Activated CD8-positive, alpha-beta T cell treated with anti-CD3 and anti-CD28 coated beads for 36 hours (primary cell): ENCODE results near the gene ADAM10. TPM values are rescaled to one million over a fixed set of nuclear protein-coding genes. Genes with fewer than 3 reads are reported as not detected.

Source experiments
- ATAC-seq: fragments of 200-7000 bp; cut with Tn5 transposase; one replicate; pipeline ENCODE4 v1.10.0; 2021; ENCODE audit warnings: mild to moderate bottlenecking, moderate library complexity
- CTCF ChIA-PET: fragments of 350-600 bp; sonication (Branson Sonifier 250); formaldehyde crosslinking; loops from one replicate; lab custom pipeline; 2021; ENCODE audit warnings: antibody characterized with exemption; lab: Charles Lee
- POLR2A ChIA-PET: fragments of 350-600 bp; sonication (Branson Sonifier 250); formaldehyde crosslinking; loops from one replicate; lab custom pipeline; 2021; ENCODE audit warnings: antibody characterized with exemption; lab: Charles Lee
- DNase-seq: peaks from one replicate; pipeline ENCODE4 v3.0.0-alpha.2; 2020
- H3K27ac Mint-ChIP-seq: one replicate; pipeline ENCODE4 v1.8.0; 2021; ENCODE audit warnings: mild to moderate bottlenecking, mixed read lengths
- H3K27me3 Mint-ChIP-seq: one replicate; pipeline ENCODE4 v1.8.0; 2021; ENCODE audit warnings: mixed read lengths
- H3K36me3 Mint-ChIP-seq: one replicate; pipeline ENCODE4 v1.8.0; 2021; ENCODE audit warnings: low read depth, mixed read lengths
- H3K4me1 Mint-ChIP-seq: one replicate; pipeline ENCODE4 v1.8.0; 2021; ENCODE audit warnings: low read depth, mixed read lengths
- H3K4me3 Mint-ChIP-seq: one replicate; pipeline ENCODE4 v1.8.0; 2021; ENCODE audit warnings: mild to moderate bottlenecking, moderate library complexity, mixed read lengths
- H3K9me3 Mint-ChIP-seq: one replicate; pipeline ENCODE4 v1.8.0; 2021; ENCODE audit warnings: mixed read lengths
- intact Hi-C: fragments of 100-400 bp; cut with micrococcal nuclease; formaldehyde crosslinking; loops from one replicate; pipeline ENCODE4 v1.10.0; 2022
- total RNA-seq, 2 experiments: library from RNA; stranded (reverse); gene quantifications; one replicate each; pipeline ENCODE4 v1.2.3, GENCODE V29; 2021
- TF ChIP-seq, protein P1 (sequence below): fragments of 200-600 bp; IDR thresholded peaks from one replicate; pipeline ENCODE4 v1.8.0; 2022; ENCODE audit warnings: antibody characterized with exemption, mild to moderate bottlenecking

The ADAM10 gene
- total RNA-seq, 2 experiments from 2014 or later, result 76.4 to 79.4 TPM

DNA sequence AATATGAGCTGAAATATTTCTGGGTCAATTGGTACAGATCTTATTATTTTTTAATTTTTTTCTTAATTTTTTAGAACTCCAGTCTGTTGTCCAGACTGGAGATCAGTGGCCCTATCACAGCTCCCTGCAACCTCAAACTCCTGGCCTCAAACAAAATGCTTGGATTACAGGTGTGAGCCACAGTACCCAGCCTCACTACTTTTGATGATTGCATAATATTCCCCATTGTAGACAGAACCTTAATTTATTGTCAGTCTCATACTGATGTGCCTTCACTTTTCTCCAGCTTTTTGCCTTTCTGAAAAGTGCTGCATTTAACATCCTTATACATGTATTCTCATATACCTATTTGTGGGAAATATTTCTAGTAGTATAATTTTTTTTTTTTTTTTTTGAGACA lies 172.8 kb downstream of the ADAM10 start:
- TF ChIP-seq, protein P1, sequence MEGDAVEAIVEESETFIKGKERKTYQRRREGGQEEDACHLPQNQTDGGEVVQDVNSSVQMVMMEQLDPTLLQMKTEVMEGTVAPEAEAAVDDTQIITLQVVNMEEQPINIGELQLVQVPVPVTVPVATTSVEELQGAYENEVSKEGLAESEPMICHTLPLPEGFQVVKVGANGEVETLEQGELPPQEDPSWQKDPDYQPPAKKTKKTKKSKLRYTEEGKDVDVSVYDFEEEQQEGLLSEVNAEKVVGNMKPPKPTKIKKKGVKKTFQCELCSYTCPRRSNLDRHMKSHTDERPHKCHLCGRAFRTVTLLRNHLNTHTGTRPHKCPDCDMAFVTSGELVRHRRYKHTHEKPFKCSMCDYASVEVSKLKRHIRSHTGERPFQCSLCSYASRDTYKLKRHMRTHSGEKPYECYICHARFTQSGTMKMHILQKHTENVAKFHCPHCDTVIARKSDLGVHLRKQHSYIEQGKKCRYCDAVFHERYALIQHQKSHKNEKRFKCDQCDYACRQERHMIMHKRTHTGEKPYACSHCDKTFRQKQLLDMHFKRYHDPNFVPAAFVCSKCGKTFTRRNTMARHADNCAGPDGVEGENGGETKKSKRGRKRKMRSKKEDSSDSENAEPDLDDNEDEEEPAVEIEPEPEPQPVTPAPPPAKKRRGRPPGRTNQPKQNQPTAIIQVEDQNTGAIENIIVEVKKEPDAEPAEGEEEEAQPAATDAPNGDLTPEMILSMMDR, result no peak
- intact Hi-C loops, result no loop called here
- ATAC-seq, result no peak
- no peak overlapping the region for H3K27ac Mint-ChIP-seq
- no peak overlapping the region for H3K4me3 Mint-ChIP-seq
- peaks cover 1% of the 10 kb centered on the region for H3K9me3 Mint-ChIP-seq
- ChIA-PET CTCF (interaction anchor here (0.8 to 1.0 kb wide), 2 partner anchors 9 to 349 kb away, joined by 3 read pairs; no protein-coding TSS in a partner anchor), POLR2A (no interaction called here)
- H3K36me3 Mint-ChIP-seq, result no peaks in the 10 kb centered on the region
- DNase-seq, result no peak
- no peaks in the 10 kb centered on the region for H3K27me3 Mint-ChIP-seq
- peaks cover 3% of the 10 kb centered on the region for H3K4me1 Mint-ChIP-seq

DNA sequence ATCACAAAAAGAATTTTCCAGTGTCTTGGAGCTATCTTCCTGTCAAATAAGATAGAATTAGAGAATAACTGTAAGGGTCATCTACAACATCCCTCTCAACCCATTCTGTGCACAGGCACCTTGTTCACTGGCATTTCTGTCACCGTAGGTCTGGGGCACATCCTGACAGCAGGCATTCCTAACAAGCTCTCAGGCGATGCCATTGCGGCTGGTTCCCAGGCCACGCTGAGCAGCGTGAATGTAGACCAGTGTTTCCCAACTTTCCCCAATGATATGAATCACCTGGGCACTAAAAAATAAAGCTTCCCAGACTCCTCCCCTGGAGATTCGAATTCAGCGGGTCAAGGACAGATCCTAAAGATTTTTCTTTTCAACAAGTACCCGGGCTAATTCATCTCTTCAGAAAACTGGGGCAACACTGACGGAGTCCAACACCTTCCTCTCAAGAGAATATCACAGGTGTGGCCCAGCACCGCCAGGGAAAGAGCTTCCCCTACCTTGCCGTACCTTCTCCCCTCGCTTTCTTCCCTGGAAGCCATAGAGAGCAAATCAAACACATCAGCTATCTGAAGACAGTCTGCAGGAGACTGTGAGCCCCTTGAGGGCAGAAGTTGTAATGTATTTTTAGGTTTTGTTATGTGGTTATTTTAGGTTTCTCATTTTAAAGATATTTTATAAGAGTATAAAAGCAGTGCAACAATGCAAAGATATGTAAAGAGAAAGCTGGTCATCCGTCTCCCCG lies 174.3 kb downstream of the ADAM10 start:
- DNase-seq, result no peak
- Mint-ChIP-seq H3K27ac (no peak overlapping the region), H3K4me3 (no peak overlapping the region), H3K36me3 (no peaks in the 10 kb centered on the region), H3K4me1 (peaks cover 3% of the 10 kb centered on the region), H3K27me3 (no peaks in the 10 kb centered on the region), H3K9me3 (peaks cover 1% of the 10 kb centered on the region)
- no peak for ATAC-seq
- CTCF ChIA-PET, result interaction anchor here (1.4 to 1.5 kb wide), 2 partner anchors 10 to 347 kb away, joined by 5 read pairs; no protein-coding TSS in a partner anchor
- intact Hi-C loops, result no loop called here
- POLR2A ChIA-PET, result interaction anchor here (1.1 kb wide), 1 partner anchor 9 kb away, joined by 3 read pairs; no protein-coding TSS in a partner anchor
- TF ChIP-seq, protein P1, result no peak

DNA sequence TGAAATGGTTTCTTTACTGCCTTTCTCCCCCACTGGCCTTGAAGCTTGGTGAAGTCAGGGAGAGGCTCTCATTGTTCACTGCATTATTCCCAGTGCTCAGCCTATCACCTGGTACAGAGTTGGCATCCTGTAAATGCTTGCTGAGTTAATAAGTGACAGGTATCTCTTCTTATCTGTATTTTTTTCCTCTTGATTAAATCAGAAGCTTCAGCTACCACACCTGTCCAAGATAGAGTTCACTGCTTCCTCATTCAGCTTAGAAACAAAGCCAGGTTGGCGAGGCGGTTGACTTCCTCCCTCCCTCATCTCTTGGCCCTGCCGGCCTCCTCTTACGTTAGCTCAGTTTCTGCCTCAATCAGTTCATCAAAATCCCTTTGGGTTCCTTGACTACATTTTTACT lies 174.9 kb downstream of the ADAM10 start:
- ATAC-seq (no peak), DNase-seq (no peak)
- TF ChIP-seq, protein P1, result no peak
- H3K4me1 Mint-ChIP-seq, result peaks cover 3% of the 10 kb centered on the region
- H3K4me3 Mint-ChIP-seq, result no peak overlapping the region
- H3K27me3 Mint-ChIP-seq, result no peaks in the 10 kb centered on the region
- ChIA-PET CTCF (interaction anchor here (1.4 to 1.5 kb wide), 3 partner anchors 9 to 347 kb away, joined by 4 to 5 read pairs (median 5); no protein-coding TSS in a partner anchor), POLR2A (interaction anchor here (1.1 kb wide), 1 partner anchor 10 kb away, joined by 3 read pairs; no protein-coding TSS in a partner anchor)
- H3K27ac Mint-ChIP-seq, result no peak overlapping the region
- H3K9me3 Mint-ChIP-seq, result peaks cover 1% of the 10 kb centered on the region
- no peaks in the 10 kb centered on the region for H3K36me3 Mint-ChIP-seq
- intact Hi-C loops, result no loop called here

DNA sequence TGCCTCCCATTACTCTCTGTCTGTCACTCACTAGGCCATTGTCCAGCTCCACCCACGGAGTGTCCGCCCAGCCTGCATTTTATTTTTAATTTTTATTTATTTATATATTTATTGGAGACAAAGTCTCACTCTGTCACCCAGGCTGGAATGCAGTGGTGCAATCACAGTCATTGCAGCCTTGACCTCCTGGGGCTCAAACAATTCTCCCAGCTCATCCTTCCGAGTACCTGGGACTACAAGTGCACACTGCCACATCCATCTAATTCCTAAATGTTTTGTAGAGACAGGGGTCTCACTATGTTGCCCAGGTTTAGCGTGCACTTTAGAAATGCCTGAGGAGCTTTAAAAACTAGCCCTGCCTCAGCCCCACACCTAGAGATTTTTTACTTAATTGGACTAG lies 176.2 kb downstream of the ADAM10 start:
- ChIA-PET CTCF (interaction anchor here (1.5 kb wide), 1 partner anchor 10 kb away, joined by 4 read pairs; no protein-coding TSS in a partner anchor), POLR2A (interaction anchor here (0.6 kb wide), 1 partner anchor 1456 kb away, joined by 3 read pairs; no protein-coding TSS in a partner anchor)
- intact Hi-C loops, result no loop called here

More for the DNA sequence above, 176.2 kb downstream of the ADAM10 start:
- H3K4me3 Mint-ChIP-seq, result no peak overlapping the region
- peaks cover 1% of the 10 kb centered on the region for H3K9me3 Mint-ChIP-seq
- peaks cover 7% of the 10 kb centered on the region for H3K4me1 Mint-ChIP-seq
- H3K27me3 Mint-ChIP-seq, result no peaks in the 10 kb centered on the region
- ATAC-seq (no peak), DNase-seq (no peak)
- TF ChIP-seq, protein P1, result no peak
- H3K27ac Mint-ChIP-seq, result no peak overlapping the region
- no peaks in the 10 kb centered on the region for H3K36me3 Mint-ChIP-seq
